ENCODE measurements around the gene LRTM2.

- TF ChIP-seq, protein P1, sequence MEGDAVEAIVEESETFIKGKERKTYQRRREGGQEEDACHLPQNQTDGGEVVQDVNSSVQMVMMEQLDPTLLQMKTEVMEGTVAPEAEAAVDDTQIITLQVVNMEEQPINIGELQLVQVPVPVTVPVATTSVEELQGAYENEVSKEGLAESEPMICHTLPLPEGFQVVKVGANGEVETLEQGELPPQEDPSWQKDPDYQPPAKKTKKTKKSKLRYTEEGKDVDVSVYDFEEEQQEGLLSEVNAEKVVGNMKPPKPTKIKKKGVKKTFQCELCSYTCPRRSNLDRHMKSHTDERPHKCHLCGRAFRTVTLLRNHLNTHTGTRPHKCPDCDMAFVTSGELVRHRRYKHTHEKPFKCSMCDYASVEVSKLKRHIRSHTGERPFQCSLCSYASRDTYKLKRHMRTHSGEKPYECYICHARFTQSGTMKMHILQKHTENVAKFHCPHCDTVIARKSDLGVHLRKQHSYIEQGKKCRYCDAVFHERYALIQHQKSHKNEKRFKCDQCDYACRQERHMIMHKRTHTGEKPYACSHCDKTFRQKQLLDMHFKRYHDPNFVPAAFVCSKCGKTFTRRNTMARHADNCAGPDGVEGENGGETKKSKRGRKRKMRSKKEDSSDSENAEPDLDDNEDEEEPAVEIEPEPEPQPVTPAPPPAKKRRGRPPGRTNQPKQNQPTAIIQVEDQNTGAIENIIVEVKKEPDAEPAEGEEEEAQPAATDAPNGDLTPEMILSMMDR (IDR thresholded peaks at IDR 0.05), result no peak
- no peak for TF ChIP-seq POLR2A (IDR thresholded peaks at IDR 0.05)
These were observed 57.0 kb downstream of the LRTM2 start for GRCh38 chr12:1877169-1877878.
